SK-N-SH (cell line): ENCODE data around the gene PIP4K2A. TPM values are rescaled to one million over a fixed set of nuclear protein-coding genes. Genes with fewer than 3 reads are reported as not detected.

ENCODE experiments used
- CTCF ChIA-PET: fragments of 300-600, 350-600 bp; formaldehyde crosslinking; extraction: SDS; loops from one replicate; lab custom pipeline; 2021; lab: Yijun Ruan, JAX
- POLR2A ChIA-PET: fragments of 350-600 bp; sonication (Branson Sonifier 250); formaldehyde crosslinking; extraction: SDS; loops from one replicate; lab custom pipeline; 2020; ENCODE audit warnings: antibody characterized with exemption, inconsistent platforms; lab: Yijun Ruan, JAX
- DNase-seq: peaks from one replicate; pipeline ENCODE4 v3.0.0; 2012
- H2AFZ ChIP-seq: fragments of 200-600 bp; sonication (generic); 2 replicates; pipeline ENCODE4 v1.8.1; 2016; ENCODE audit warnings: antibody characterized with exemption, mild to moderate bottlenecking, low read depth
- H3F3A ChIP-seq: fragments of 200-600 bp; sonication (generic); replicated peaks from 2 replicates; pipeline ENCODE3; 2016; ENCODE audit warnings: antibody characterized with exemption, mild to moderate bottlenecking; ENCODE audit not compliant: insufficient read depth
- H3K27ac ChIP-seq, 2 experiments: fragments of 200-500 bp in 1 of 2; fragments of 200-600 bp in 1 of 2; sonication (Bioruptor generic) in 1 of 2; sonication (generic), shearing (Covaris generic) in 1 of 2; 2 replicates each; pipeline versions ENCODE4 v1.5.1 to v1.6.1; 2014 to 2016; ENCODE audit warnings: low read depth in 2 of 2, inconsistent platforms in 1 of 2, low read length in 1 of 2, mild to moderate bottlenecking in 1 of 2, mixed read lengths in 1 of 2
- H3K27me3 ChIP-seq: fragments of 200-600 bp; sonication (generic), shearing (Covaris generic); 2 replicates; pipeline ENCODE4 v1.6.1; 2016; ENCODE audit warnings: mixed run types; ENCODE audit not compliant: insufficient read depth
- H3K36me3 ChIP-seq, 2 experiments: fragments of 200-500 bp in 1 of 2; fragments of 200-600 bp in 1 of 2; sonication (Bioruptor generic) in 1 of 2; sonication (generic) in 1 of 2; replicated peaks in 1 of 2; 2 replicates each; pipeline versions ENCODE3 to v1.5.1; 2014 to 2016; ENCODE audit warnings: low read length in 1 of 2, mild to moderate bottlenecking in 1 of 2; ENCODE audit not compliant: insufficient read depth in 2 of 2, control insufficient read depth in 1 of 2
- H3K4me1 ChIP-seq, 2 experiments: fragments of 200-500 bp in 1 of 2; fragments of 200-600 bp in 1 of 2; sonication (Bioruptor generic) in 1 of 2; sonication (generic), shearing (Covaris generic) in 1 of 2; 2 replicates each; pipeline versions ENCODE4 v1.5.1 to v1.6.1; 2014 to 2016; ENCODE audit warnings: low read depth in 1 of 2, low read length in 1 of 2, mixed run types in 1 of 2; ENCODE audit not compliant: insufficient read depth in 2 of 2, control insufficient read depth in 1 of 2
- H3K4me2 ChIP-seq: fragments of 200-600 bp; sonication (generic), shearing (Covaris generic); 2 replicates; pipeline ENCODE4 v1.6.1; 2017; ENCODE audit warnings: mixed run types
- H3K4me3 ChIP-seq, 2 experiments: fragments of 200-500 bp in 1 of 2; fragments of 200-600 bp in 1 of 2; sonication (Bioruptor generic) in 1 of 2; sonication (generic), shearing (Covaris generic) in 1 of 2; 2 replicates each; pipeline versions ENCODE4 v1.5.1 to v1.8.1; 2014 to 2016; ENCODE audit warnings: low read depth in 2 of 2, inconsistent platforms in 1 of 2, low read length in 1 of 2, mild to moderate bottlenecking in 1 of 2, mixed read lengths in 1 of 2, moderate library complexity in 1 of 2
- H3K79me2 ChIP-seq: fragments of 200-600 bp; sonication (generic); 2 replicates; pipeline ENCODE4 v1.8.1; 2017; ENCODE audit warnings: mild to moderate bottlenecking; ENCODE audit not compliant: insufficient read depth
- H3K9ac ChIP-seq: fragments of 200-600 bp; sonication (generic); 2 replicates; pipeline ENCODE4 v1.6.1; 2017; ENCODE audit warnings: mixed run types
- H3K9me2 ChIP-seq: fragments of 200-600 bp; sonication (generic); 2 replicates; pipeline ENCODE4 v1.6.1; 2017; ENCODE audit warnings: mixed run types
- H3K9me3 ChIP-seq: fragments of 200-600 bp; sonication (generic); 2 replicates; pipeline ENCODE4 v1.6.1; 2017; ENCODE audit warnings: mixed run types, mild to moderate bottlenecking, moderate library complexity
- H4K20me1 ChIP-seq: fragments of 200-600 bp; sonication (generic); 2 replicates; pipeline ENCODE4 v1.6.1; 2017; ENCODE audit warnings: mild to moderate bottlenecking, mixed run types; ENCODE audit not compliant: insufficient read depth
- CHD2 ChIP-seq: fragments of 150-350 bp; IDR thresholded peaks from 2 replicates; pipeline ENCODE4 v1.6.1; 2018; ENCODE audit warnings: low read length; ENCODE audit not compliant: partially characterized antibody
- ELF1 ChIP-seq: IDR thresholded peaks from 2 replicates; pipeline ENCODE4 v1.4.0; 2012
- FOXJ3 ChIP-seq: sonication (generic); formaldehyde crosslinking; IDR thresholded peaks from 2 replicates; pipeline ENCODE4 v1.5.1; 2020; ENCODE audit warnings: mild to moderate bottlenecking, missing genetic modification reagents
- FOXM1 ChIP-seq: IDR thresholded peaks from 2 replicates; pipeline ENCODE4 v1.4.0; 2012; ENCODE audit warnings: low read depth, mild to moderate bottlenecking
- GATA2 ChIP-seq: sonication (generic); formaldehyde crosslinking; IDR thresholded peaks from 2 replicates; pipeline ENCODE4 v1.5.0; 2020; ENCODE audit warnings: mild to moderate bottlenecking, missing genetic modification reagents
- JUND ChIP-seq: IDR thresholded peaks from 2 replicates; pipeline ENCODE4 v1.4.0; 2012
- MEF2A ChIP-seq: IDR thresholded peaks from 2 replicates; pipeline ENCODE4 v1.4.0; 2012; ENCODE audit warnings: low read depth, borderline replicate concordance
- NFIC ChIP-seq: IDR thresholded peaks from 2 replicates; pipeline ENCODE4 v1.4.0; 2012; ENCODE audit warnings: borderline replicate concordance
- NRF1 ChIP-seq: IDR thresholded peaks from 2 replicates; pipeline ENCODE4 v1.6.1; 2012; ENCODE audit warnings: low read depth, mild to moderate bottlenecking, low read length
- RXRA ChIP-seq: IDR thresholded peaks from 2 replicates; pipeline ENCODE4 v1.4.0; 2012; ENCODE audit warnings: low read depth, mild to moderate bottlenecking, borderline replicate concordance
- SMC3 ChIP-seq: IDR thresholded peaks from 2 replicates; pipeline ENCODE4 v1.6.1; 2012; ENCODE audit warnings: low read depth, low read length, improper control_type of control experiment
- TAF1 ChIP-seq: IDR thresholded peaks from 2 replicates; pipeline ENCODE4 v1.6.1; 2012; ENCODE audit warnings: low read depth, mild to moderate bottlenecking, low read length, moderate library complexity, borderline replicate concordance
- TCF12 ChIP-seq: IDR thresholded peaks from 2 replicates; pipeline ENCODE4 v1.4.0; 2012
- TEAD4 ChIP-seq: IDR thresholded peaks from 2 replicates; pipeline ENCODE4 v1.4.0; 2012; ENCODE audit warnings: mild to moderate bottlenecking, borderline replicate concordance; ENCODE audit not compliant: insufficient read depth
- YY1 ChIP-seq: IDR thresholded peaks from 2 replicates; pipeline ENCODE4 v1.4.0; 2012; ENCODE audit warnings: low read depth, mild to moderate bottlenecking
- WGBS: methylation state at CpG from one replicate; pipeline ENCODE4 v1.1.6; 2017; ENCODE audit warnings: low lambda C conversion rate; 5-methylcytosine and 5-hydroxymethylcytosine counted together
- polyA plus RNA-seq, 3 experiments: library from polyadenylated mRNA; depleted of rRNA; stranded (reverse); fragments of >200 nt; gene quantifications; 2 replicates each; pipeline ENCODE4 v1.2.3, GENCODE V29; 2012
- TF ChIP-seq, protein P1 (sequence below): IDR thresholded peaks from 2 replicates; pipeline ENCODE4 v1.4.0; 2012; ENCODE audit warnings: low read depth, borderline replicate concordance
- TF ChIP-seq, protein P2 (sequence below): IDR thresholded peaks from 2 replicates; pipeline ENCODE4; 2012
- TF ChIP-seq, protein P3 (sequence below): IDR thresholded peaks from 2 replicates; pipeline ENCODE4 v1.4.0; 2012; ENCODE audit warnings: low read depth
- TF ChIP-seq, protein P4 (sequence below): fragments of 200-600 bp; sonication (generic); IDR thresholded peaks from 2 replicates; pipeline ENCODE4 v1.6.1; 2017; ENCODE audit warnings: antibody characterized with exemption, mild to moderate bottlenecking, moderate library complexity

The PIP4K2A gene
- polyA plus RNA-seq, 1 of the 3 experiments (the other 2 are of a cell fraction) = 10.8 TPM

DNA sequence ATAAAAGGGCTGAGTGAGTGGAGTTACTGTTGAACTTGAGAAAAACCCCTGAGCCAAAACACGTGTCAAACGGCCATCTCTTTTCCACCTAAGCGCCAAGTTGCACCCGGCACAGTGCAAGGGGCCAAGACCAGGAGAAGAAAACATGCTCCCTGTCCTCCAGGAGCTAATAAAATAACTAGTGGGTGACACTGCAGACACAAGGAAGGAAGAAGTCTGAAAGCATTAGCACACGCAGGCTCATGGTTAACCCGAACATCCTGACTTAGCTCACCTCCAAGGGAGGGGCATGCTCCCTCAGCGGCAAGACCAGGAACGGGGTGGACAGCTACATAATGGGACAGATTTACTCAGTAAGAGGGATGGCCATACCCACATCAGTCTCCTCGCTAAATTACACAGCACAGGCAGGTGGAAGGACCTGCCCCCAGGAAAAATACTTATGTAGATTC lies 65.0 kb downstream of the PIP4K2A start:
- Histone ChIP-seq H3K27ac (no peak overlapping the region), H3K9ac (no peak overlapping the region), H4K20me1 (0 out of 2 replicates have a peak, but pooled peaks cover 2% of the 10 kb centered on the region), H3K4me3 (no peak overlapping the region), H3F3A (no peaks in the 10 kb centered on the region), H3K79me2 (peaks cover 19% of the 10 kb centered on the region), H3K27me3 (no peaks in the 10 kb centered on the region), H3K9me2 (no peaks in the 10 kb centered on the region), H2AFZ (no peak overlapping the region), H3K4me1 (peaks cover 4 to 16% of the 10 kb centered on the region in 2 experiments; a peak in 3 of 4 replicates), H3K9me3 (no peaks in the 10 kb centered on the region), H3K4me2 (no peak overlapping the region), H3K36me3 (no peaks in the 10 kb centered on the region)
- DNase-seq = no peak
- ChIA-PET POLR2A (no interaction called here), CTCF (interaction anchor here (0.6 to 0.7 kb wide), 2 partner anchors 23 to 133 kb away, joined by 3 read pairs; no protein-coding TSS in a partner anchor)
- 89% methylated on average over 8 of the region's 9 CpGs for WGBS
- TF ChIP-seq SMC3 = no peak

DNA sequence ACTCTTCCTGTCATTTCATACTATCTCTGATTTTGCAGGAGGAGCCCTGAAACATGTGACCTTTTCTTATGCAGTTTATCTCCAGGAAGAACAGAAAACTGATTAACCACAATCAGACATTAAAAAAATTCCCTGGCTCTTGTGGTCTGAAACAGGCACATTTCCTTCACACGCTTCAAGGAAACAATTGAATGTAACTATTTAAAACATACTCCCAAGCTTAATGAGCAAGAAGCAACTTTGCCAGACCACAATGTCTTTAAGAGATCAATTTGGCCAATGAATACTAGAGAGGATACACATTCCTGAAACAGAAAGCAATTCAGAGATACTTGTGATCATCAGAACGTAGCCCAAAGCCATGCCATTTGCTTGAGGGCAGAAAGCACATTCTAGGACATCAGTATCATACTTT lies 65.8 kb downstream of the PIP4K2A start:
- Histone ChIP-seq H3F3A (no peaks in the 10 kb centered on the region), H3K9me3 (no peaks in the 10 kb centered on the region), H3K27me3 (no peaks in the 10 kb centered on the region), H3K4me1 (peaks cover 4 to 16% of the 10 kb centered on the region in 2 experiments; a peak in 3 of 4 replicates), H3K9me2 (no peaks in the 10 kb centered on the region), H3K27ac (peak overlapping the region; percentile 13 to 18; a peak in 2 of 4 replicates), H3K79me2 (peaks cover 17% of the 10 kb centered on the region), H3K9ac (no peak overlapping the region), H3K4me3 (peak overlapping the region in 1 of 2 experiments; percentile 14; a peak in 2 of 4 replicates), H3K4me2 (no peak overlapping the region), H3K36me3 (no peaks in the 10 kb centered on the region), H2AFZ (no peak overlapping the region), H4K20me1 (no peaks in the 10 kb centered on the region)
- CTCF ChIA-PET = interaction anchor here (0.6 kb wide), 1 partner anchor 132 kb away, joined by 3 read pairs; no protein-coding TSS in a partner anchor
- WGBS = 44% methylated on average over 2 of the region's 2 CpGs
- no peak for DNase-seq
- POLR2A ChIA-PET = no interaction called here
- TF ChIP-seq NRF1 (no peak), NFIC (peak; percentile 5; the same call in 1 of the 2 replicates)

DNA sequence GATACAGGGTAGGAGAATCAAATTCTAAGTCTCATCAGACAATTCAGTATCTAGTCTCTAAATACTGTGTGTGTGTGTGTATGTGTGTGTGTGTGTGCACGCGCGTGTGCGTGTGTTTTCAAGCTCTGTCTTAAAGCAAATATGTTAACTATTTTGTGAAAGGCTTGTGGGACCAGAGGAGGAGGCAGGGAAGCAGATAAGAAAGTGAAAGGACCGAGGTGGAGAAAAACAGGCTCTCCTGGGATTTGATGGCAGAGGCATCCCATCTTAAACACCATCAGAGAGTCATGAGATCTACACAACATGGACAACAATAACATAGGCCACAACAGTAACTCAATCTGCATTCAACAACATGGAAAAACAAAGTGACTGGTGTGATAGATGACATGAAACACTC lies 67.1 kb downstream of the PIP4K2A start:
- no peak for DNase-seq
- peaks cover 4 to 16% of the 10 kb centered on the region in 2 experiments; a peak in 3 of 4 replicates for H3K4me1 ChIP-seq
- no peaks in the 10 kb centered on the region for H3F3A ChIP-seq
- H4K20me1 ChIP-seq = no peaks in the 10 kb centered on the region
- H3K27ac ChIP-seq = no peak overlapping the region
- no peak overlapping the region for H2AFZ ChIP-seq
- no peaks in the 10 kb centered on the region for H3K9me3 ChIP-seq
- no peak overlapping the region for H3K4me2 ChIP-seq
- H3K9ac ChIP-seq = no peak overlapping the region
- H3K4me3 ChIP-seq = no peak overlapping the region
- 97% methylated on average over 5 of the region's 5 CpGs for WGBS
- H3K79me2 ChIP-seq = peaks cover 18% of the 10 kb centered on the region
- POLR2A ChIA-PET = no interaction called here
- no peaks in the 10 kb centered on the region for H3K27me3 ChIP-seq
- CTCF ChIA-PET = no interaction called here
- H3K9me2 ChIP-seq = no peaks in the 10 kb centered on the region
- H3K36me3 ChIP-seq = no peaks in the 10 kb centered on the region
- TF ChIP-seq TAF1 = no peak
- no peak for TF ChIP-seq SMC3
- TF ChIP-seq, protein P1, sequence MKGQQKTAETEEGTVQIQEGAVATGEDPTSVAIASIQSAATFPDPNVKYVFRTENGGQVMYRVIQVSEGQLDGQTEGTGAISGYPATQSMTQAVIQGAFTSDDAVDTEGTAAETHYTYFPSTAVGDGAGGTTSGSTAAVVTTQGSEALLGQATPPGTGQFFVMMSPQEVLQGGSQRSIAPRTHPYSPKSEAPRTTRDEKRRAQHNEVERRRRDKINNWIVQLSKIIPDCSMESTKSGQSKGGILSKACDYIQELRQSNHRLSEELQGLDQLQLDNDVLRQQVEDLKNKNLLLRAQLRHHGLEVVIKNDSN = no peak
- no peak for TF ChIP-seq YY1
- TF ChIP-seq FOXM1 = no peak
- TF ChIP-seq TCF12 = no peak
- no peak for TF ChIP-seq GATA2
- TF ChIP-seq, protein P2, sequence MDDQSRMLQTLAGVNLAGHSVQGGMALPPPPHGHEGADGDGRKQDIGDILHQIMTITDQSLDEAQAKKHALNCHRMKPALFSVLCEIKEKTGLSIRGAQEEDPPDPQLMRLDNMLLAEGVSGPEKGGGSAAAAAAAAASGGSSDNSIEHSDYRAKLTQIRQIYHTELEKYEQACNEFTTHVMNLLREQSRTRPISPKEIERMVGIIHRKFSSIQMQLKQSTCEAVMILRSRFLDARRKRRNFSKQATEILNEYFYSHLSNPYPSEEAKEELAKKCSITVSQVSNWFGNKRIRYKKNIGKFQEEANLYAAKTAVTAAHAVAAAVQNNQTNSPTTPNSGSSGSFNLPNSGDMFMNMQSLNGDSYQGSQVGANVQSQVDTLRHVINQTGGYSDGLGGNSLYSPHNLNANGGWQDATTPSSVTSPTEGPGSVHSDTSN = no peak
- no peak for TF ChIP-seq MEF2A
- no peak for TF ChIP-seq RXRA
- TF ChIP-seq TEAD4 = no peak
- TF ChIP-seq CHD2 = no peak
- TF ChIP-seq, protein P3, sequence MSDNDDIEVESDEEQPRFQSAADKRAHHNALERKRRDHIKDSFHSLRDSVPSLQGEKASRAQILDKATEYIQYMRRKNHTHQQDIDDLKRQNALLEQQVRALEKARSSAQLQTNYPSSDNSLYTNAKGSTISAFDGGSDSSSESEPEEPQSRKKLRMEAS = no peak
- TF ChIP-seq ELF1 = no peak
- no peak for TF ChIP-seq FOXJ3 (CRISPR knock-in tag)
- TF ChIP-seq JUND = no peak
- TF ChIP-seq, protein P4, sequence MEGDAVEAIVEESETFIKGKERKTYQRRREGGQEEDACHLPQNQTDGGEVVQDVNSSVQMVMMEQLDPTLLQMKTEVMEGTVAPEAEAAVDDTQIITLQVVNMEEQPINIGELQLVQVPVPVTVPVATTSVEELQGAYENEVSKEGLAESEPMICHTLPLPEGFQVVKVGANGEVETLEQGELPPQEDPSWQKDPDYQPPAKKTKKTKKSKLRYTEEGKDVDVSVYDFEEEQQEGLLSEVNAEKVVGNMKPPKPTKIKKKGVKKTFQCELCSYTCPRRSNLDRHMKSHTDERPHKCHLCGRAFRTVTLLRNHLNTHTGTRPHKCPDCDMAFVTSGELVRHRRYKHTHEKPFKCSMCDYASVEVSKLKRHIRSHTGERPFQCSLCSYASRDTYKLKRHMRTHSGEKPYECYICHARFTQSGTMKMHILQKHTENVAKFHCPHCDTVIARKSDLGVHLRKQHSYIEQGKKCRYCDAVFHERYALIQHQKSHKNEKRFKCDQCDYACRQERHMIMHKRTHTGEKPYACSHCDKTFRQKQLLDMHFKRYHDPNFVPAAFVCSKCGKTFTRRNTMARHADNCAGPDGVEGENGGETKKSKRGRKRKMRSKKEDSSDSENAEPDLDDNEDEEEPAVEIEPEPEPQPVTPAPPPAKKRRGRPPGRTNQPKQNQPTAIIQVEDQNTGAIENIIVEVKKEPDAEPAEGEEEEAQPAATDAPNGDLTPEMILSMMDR = no peak
